Measurements from ENCODE around the gene STYXL1. TPM values are rescaled to one million over a fixed set of nuclear protein-coding genes. Genes with fewer than 3 reads are reported as not detected.

The STYXL1 gene
- total RNA-seq, 1 donor from 2014 or later: 0.96 TPM

GRCh38 chr7:75953931-75954330 lies 93.9 kb downstream of the STYXL1 start:
- Histone ChIP-seq H3K36me3 (peaks cover 16 to 46% of the 10 kb centered on the region in 2 donors), H3K4me3 (no peak overlapping the region)
- intact Hi-C loops (cut with DNase I): no loop called here

GRCh38 chr7:75953431-75953830 lies 94.4 kb downstream of the STYXL1 start:
- TF ChIP-seq, protein P1, sequence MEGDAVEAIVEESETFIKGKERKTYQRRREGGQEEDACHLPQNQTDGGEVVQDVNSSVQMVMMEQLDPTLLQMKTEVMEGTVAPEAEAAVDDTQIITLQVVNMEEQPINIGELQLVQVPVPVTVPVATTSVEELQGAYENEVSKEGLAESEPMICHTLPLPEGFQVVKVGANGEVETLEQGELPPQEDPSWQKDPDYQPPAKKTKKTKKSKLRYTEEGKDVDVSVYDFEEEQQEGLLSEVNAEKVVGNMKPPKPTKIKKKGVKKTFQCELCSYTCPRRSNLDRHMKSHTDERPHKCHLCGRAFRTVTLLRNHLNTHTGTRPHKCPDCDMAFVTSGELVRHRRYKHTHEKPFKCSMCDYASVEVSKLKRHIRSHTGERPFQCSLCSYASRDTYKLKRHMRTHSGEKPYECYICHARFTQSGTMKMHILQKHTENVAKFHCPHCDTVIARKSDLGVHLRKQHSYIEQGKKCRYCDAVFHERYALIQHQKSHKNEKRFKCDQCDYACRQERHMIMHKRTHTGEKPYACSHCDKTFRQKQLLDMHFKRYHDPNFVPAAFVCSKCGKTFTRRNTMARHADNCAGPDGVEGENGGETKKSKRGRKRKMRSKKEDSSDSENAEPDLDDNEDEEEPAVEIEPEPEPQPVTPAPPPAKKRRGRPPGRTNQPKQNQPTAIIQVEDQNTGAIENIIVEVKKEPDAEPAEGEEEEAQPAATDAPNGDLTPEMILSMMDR (IDR thresholded peaks at IDR 0.05): no peak
- DNase-seq (ENCODE audit: low spot score in 2 of 2): no peak
- Histone ChIP-seq H3K9me3 (no peaks in the 10 kb centered on the region), H3K36me3 (peaks cover 11 to 43% of the 10 kb centered on the region in 2 donors), H3K4me1 (no peaks in the 10 kb centered on the region), H3K27ac (no peak overlapping the region), H3K27me3 (no peaks in the 10 kb centered on the region), H3K4me3 (no peak overlapping the region)
- intact Hi-C loops (cut with DNase I): no loop called here

More at GRCh38 chr7:75953931-75954330, 93.9 kb downstream of the STYXL1 start:
- no peak overlapping the region for H3K27ac ChIP-seq
- no peaks in the 10 kb centered on the region for H3K9me3 ChIP-seq
- no peak for DNase-seq (ENCODE audit: low spot score in 2 of 2)
- no peaks in the 10 kb centered on the region for H3K27me3 ChIP-seq
- H3K4me1 ChIP-seq: no peaks in the 10 kb centered on the region
- TF ChIP-seq, protein P1 (IDR thresholded peaks at IDR 0.05): no peak

DNA sequence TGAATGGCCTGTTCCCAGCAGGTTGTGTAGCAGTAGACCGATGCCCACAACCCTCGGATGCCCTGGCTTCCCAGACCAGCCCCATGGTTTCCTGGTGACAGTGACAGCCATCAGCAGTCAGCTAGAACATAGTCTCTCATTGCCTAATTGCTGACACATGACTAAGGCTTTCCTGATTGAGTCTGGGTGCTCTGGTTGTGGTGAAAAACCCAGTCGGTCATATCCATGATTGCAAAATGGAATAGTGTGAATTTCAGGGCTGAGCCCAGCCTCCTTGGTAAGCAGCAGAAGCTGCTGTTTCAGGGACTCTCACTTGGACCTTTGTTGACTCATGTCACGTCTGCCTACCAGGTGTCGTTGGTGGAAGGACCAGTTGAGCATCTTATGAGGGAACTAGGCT lies 96.3 kb downstream of the STYXL1 start:
- intact Hi-C loops (cut with DNase I): no loop called here
- DNase-seq (ENCODE audit: low spot score in 2 of 2): no peak
- H3K27ac ChIP-seq: no peak overlapping the region
- H3K9me3 ChIP-seq: no peaks in the 10 kb centered on the region
- TF ChIP-seq, protein P1 (IDR thresholded peaks at IDR 0.05): no peak
- peaks cover 2 to 33% of the 10 kb centered on the region in 2 donors for H3K36me3 ChIP-seq
- H3K4me3 ChIP-seq: no peak overlapping the region
- H3K27me3 ChIP-seq: no peaks in the 10 kb centered on the region
- no peaks in the 10 kb centered on the region for H3K4me1 ChIP-seq

- H3K4me3 ChIP-seq: no peak overlapping the region
- no peaks in the 10 kb centered on the region for H3K27me3 ChIP-seq
- H3K4me1 ChIP-seq: no peaks in the 10 kb centered on the region
- H3K27ac ChIP-seq: no peak overlapping the region
- intact Hi-C loops (cut with DNase I): no loop called here
- TF ChIP-seq, protein P1 (IDR thresholded peaks at IDR 0.05): no peak
- H3K36me3 ChIP-seq: peaks cover 0 to 26% of the 10 kb centered on the region in 2 donors
- no peak for DNase-seq (ENCODE audit: low spot score in 2 of 2)
- H3K9me3 ChIP-seq: no peaks in the 10 kb centered on the region
These were observed 97.6 kb downstream of the STYXL1 start for GRCh38 chr7:75950111-75950681.

- TF ChIP-seq, protein P1 (IDR thresholded peaks at IDR 0.05): no peak
- intact Hi-C loops (cut with DNase I): no loop called here
- Histone ChIP-seq H3K36me3 (peaks cover 0 to 11% of the 10 kb centered on the region in 2 donors), H3K9me3 (no peaks in the 10 kb centered on the region), H3K4me3 (no peak overlapping the region), H3K27ac (no peak overlapping the region), H3K27me3 (no peaks in the 10 kb centered on the region), H3K4me1 (no peaks in the 10 kb centered on the region)
- DNase-seq (ENCODE audit: low spot score in 2 of 2): no peak
These were observed 99.6 kb downstream of the STYXL1 start for GRCh38 chr7:75948179-75948578.

Other genes with a start within 250 kb of the STYXL1 start
- gene CCL24, start 234.2 kb downstream of the STYXL1 start, total RNA-seq: not detected
- gene RHBDD2, start 169.0 kb downstream of the STYXL1 start, total RNA-seq: 51.7 TPM
- gene POR, start 132.8 kb downstream of the STYXL1 start, total RNA-seq: 236 TPM
- 24.2 TPM for gene TMEM120A, start 53.4 kb downstream of the STYXL1 start, total RNA-seq
- gene MDH2, start 106 bp upstream of the STYXL1 start, total RNA-seq: 63.5 TPM
- 3.4 TPM for gene SRRM3, start 153.9 kb upstream of the STYXL1 start, total RNA-seq